MM.1S (cell line): ENCODE results near the gene MS4A4E.
"Not testable (repeated sequence)": the region's sequence is repeated elsewhere in the genome, so short reads cannot be mapped to it uniquely, and the experiment has no call there.

Experiments
- DNase-seq: peaks from one replicate; pipeline ENCODE4 v3.0.0-alpha.2; 2015
- H2AFZ ChIP-seq: fragments of 300-600 bp; sonication (generic); 2 replicates; pipeline ENCODE4 v1.6.0; 2016; ENCODE audit warnings: antibody characterized with exemption, low read length
- H3F3A ChIP-seq: fragments of 300-600 bp; sonication (generic); 2 replicates; pipeline ENCODE4 v1.6.1; 2016; ENCODE audit warnings: mild to moderate bottlenecking, antibody characterized with exemption, low read length, moderate library complexity, mixed read lengths; ENCODE audit not compliant: insufficient read depth
- H3K27ac ChIP-seq: fragments of 300-600 bp; sonication (generic); 2 replicates; pipeline ENCODE4 v1.5.1; 2016; ENCODE audit warnings: mild to moderate bottlenecking, low read length
- H3K27me3 ChIP-seq: fragments of 300-600 bp; sonication (generic); replicated peaks from 2 replicates; pipeline ENCODE4 v1.6.0; 2016; ENCODE audit warnings: low read length; ENCODE audit not compliant: insufficient read depth
- H3K36me3 ChIP-seq: fragments of 300-600 bp; sonication (generic); replicated peaks from 2 replicates; pipeline ENCODE4 v1.6.1; 2016; ENCODE audit warnings: mild to moderate bottlenecking, low read length, mixed read lengths; ENCODE audit not compliant: insufficient read depth
- H3K4me1 ChIP-seq: fragments of 300-600 bp; sonication (generic); 2 replicates; pipeline ENCODE4 v1.6.1; 2016; ENCODE audit warnings: low read length, mixed read lengths
- H3K4me2 ChIP-seq: fragments of 300-600 bp; sonication (generic); 2 replicates; pipeline ENCODE4 v1.6.0; 2016; ENCODE audit warnings: low read depth, low read length
- H3K4me3 ChIP-seq: fragments of 300-600 bp; sonication (generic); 2 replicates; pipeline ENCODE4 v1.5.1; 2016; ENCODE audit warnings: low read length, mixed read lengths
- H3K79me2 ChIP-seq: fragments of 300-600 bp; sonication (generic); 2 replicates; pipeline ENCODE4 v1.6.1; 2016; ENCODE audit warnings: mixed run types, low read length, mixed read lengths
- H3K9ac ChIP-seq: fragments of 300-600 bp; sonication (generic); 2 replicates; pipeline ENCODE4 v1.6.1; 2016; ENCODE audit warnings: low read length, mixed read lengths
- H3K9me2 ChIP-seq: fragments of 300-600 bp; sonication (generic); replicated peaks from 2 replicates; pipeline ENCODE4 v1.6.1; 2016; ENCODE audit warnings: mild to moderate bottlenecking, low read length, mixed read lengths; ENCODE audit not compliant: insufficient read depth
- H3K9me3 ChIP-seq: fragments of 300-600 bp; sonication (generic); replicated peaks from 2 replicates; pipeline ENCODE4 v1.6.1; 2016; ENCODE audit warnings: mild to moderate bottlenecking, low read length, mixed read lengths; ENCODE audit not compliant: insufficient read depth
- H4K20me1 ChIP-seq: fragments of 300-600 bp; sonication (generic); 2 replicates; pipeline ENCODE4 v1.6.1; 2016; ENCODE audit warnings: mild to moderate bottlenecking, low read length, moderate library complexity, mixed read lengths; ENCODE audit not compliant: insufficient read depth
- EZH2 ChIP-seq: fragments of 300-600 bp; sonication (generic); optimal IDR thresholded peaks from 2 replicates; pipeline ENCODE3; 2017; ENCODE audit warnings: low read depth, mild to moderate bottlenecking, antibody characterized with exemption, low read length, mixed read lengths
- EZH2phosphoT487 ChIP-seq: fragments of 300-600 bp; sonication (generic); IDR thresholded peaks from 2 replicates; pipeline ENCODE4 v1.6.1; 2018; ENCODE audit warnings: antibody characterized with exemption, low read length
- TF ChIP-seq, protein P1 (sequence below): fragments of 300-600 bp; sonication (generic); IDR thresholded peaks from 2 replicates; pipeline ENCODE4 v1.5.1; 2016; ENCODE audit warnings: antibody characterized with exemption, low read length, mixed read lengths

MS4A4E gene

DNA sequence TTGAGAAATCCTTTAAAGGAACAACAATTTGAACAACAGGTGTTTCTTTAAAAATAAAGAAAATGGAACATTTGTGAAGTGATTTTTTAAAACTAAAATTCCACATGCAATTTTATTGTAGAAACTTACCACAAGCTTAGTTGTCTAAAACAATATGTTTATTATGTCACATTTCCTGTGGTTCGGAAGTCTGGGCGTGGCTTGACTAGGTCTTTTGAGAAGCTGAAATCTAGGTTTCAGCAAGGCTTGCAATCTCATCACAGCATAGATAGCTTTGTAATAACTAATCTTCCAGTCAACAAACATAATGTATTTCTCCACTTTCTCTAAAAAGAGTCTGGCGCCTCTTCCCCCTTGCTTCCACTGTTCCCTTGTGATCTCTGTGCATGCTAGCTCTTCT lies 87.0 kb downstream of the MS4A4E start:
- no peaks in the 10 kb centered on the region for H3F3A ChIP-seq
- no peaks in the 10 kb centered on the region for H3K9me2 ChIP-seq
- H3K4me3 ChIP-seq = no peak overlapping the region
- no peaks in the 10 kb centered on the region for H3K9me3 ChIP-seq
- TF ChIP-seq EZH2phosphoT487 (no peak), EZH2 (no peak)
- TF ChIP-seq, protein P1, sequence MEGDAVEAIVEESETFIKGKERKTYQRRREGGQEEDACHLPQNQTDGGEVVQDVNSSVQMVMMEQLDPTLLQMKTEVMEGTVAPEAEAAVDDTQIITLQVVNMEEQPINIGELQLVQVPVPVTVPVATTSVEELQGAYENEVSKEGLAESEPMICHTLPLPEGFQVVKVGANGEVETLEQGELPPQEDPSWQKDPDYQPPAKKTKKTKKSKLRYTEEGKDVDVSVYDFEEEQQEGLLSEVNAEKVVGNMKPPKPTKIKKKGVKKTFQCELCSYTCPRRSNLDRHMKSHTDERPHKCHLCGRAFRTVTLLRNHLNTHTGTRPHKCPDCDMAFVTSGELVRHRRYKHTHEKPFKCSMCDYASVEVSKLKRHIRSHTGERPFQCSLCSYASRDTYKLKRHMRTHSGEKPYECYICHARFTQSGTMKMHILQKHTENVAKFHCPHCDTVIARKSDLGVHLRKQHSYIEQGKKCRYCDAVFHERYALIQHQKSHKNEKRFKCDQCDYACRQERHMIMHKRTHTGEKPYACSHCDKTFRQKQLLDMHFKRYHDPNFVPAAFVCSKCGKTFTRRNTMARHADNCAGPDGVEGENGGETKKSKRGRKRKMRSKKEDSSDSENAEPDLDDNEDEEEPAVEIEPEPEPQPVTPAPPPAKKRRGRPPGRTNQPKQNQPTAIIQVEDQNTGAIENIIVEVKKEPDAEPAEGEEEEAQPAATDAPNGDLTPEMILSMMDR = no peak
- DNase-seq = no peak
- no peak overlapping the region for H3K9ac ChIP-seq
- no peaks in the 10 kb centered on the region for H3K27me3 ChIP-seq
- no peak overlapping the region for H2AFZ ChIP-seq
- H3K27ac ChIP-seq = no peak overlapping the region
- H3K36me3 ChIP-seq = no peaks in the 10 kb centered on the region
- H3K79me2 ChIP-seq = no peaks in the 10 kb centered on the region
- no peaks in the 10 kb centered on the region for H4K20me1 ChIP-seq
- H3K4me1 ChIP-seq = no peaks in the 10 kb centered on the region; the same call in 1 of the 2 replicates
- no peak overlapping the region for H3K4me2 ChIP-seq

GRCh38 chr11:60152727-60153126 lies 90.2 kb downstream of the MS4A4E start:
- H3K9me2 ChIP-seq, H3K4me2 ChIP-seq, H3K27me3 ChIP-seq, H3K4me3 ChIP-seq, H3K9me3 ChIP-seq, DNase-seq, H3K4me1 ChIP-seq, H3K27ac ChIP-seq, H3K9ac ChIP-seq, H3K79me2 ChIP-seq, H3F3A ChIP-seq, H2AFZ ChIP-seq, H4K20me1 ChIP-seq, H3K36me3 ChIP-seq: not testable (repeated sequence)

GRCh38 chr11:60150279-60150678 lies 92.7 kb downstream of the MS4A4E start:
- Histone ChIP-seq H3F3A (no peaks in the 10 kb centered on the region), H3K27ac (no peak overlapping the region), H3K4me1 (no peaks in the 10 kb centered on the region), H3K9me3 (no peaks in the 10 kb centered on the region), H3K36me3 (no peaks in the 10 kb centered on the region), H3K4me2 (no peak overlapping the region), H3K27me3 (no peaks in the 10 kb centered on the region), H3K79me2 (no peaks in the 10 kb centered on the region), H3K4me3 (no peak overlapping the region), H2AFZ (no peak overlapping the region), H3K9ac (no peak overlapping the region), H4K20me1 (no peaks in the 10 kb centered on the region), H3K9me2 (no peaks in the 10 kb centered on the region)
- TF ChIP-seq, protein P1 = no peak
- TF ChIP-seq EZH2 (no peak), EZH2phosphoT487 (no peak)
- DNase-seq = no peak
